GM18870 (cell line): ENCODE measurements around the gene SLC35F4.
"Not testable (repeated sequence)": the region's sequence is repeated elsewhere in the genome, so short reads cannot be mapped to it uniquely, and the experiment has no call there.

Experiments used
- ATAC-seq: cut with Tn5 transposase; IDR thresholded peaks from one replicate; pipeline ENCODE4 v1.9.1; 2021; ENCODE audit warnings: moderate library complexity; ENCODE audit not compliant: unreplicated experiment

The SLC35F4 gene

DNA sequence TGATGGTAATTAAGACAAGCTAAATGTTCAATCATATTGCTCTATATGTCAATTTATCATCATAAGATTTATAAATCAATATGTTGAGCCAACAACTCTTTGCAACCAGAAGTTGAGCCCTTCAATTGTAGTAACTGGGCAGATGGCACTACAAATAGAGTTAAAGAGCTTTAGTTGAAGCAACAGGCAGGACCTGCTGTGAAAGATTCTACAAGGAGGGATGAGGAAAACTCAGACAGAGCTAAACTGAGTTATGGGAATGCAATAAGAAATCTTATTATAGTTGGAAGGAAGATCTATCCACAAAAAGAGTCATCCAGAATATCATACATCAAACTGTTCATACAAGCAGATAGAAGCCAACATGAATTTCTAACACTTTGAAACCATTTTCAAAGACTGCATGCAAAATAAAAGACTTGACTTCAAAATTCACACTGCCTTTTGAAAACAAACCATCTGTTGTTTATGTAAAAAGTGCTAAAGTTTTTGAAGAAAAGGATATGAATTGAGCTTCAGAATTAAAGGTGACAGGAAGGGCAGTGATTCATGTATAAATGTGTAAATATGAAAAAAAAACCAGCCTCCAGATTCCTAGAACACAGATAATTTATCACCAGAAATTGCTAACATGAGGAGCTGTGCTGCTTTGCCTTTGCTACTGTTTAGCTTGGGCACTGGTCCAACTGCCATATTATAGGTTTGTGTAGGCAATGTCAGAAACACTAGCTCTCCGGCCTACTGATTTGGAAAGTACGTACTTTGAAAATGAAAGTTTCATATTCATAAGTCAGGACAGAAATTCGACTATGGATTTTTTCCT is 133.2 kb downstream of the SLC35F4 start:
- ATAC-seq = no peak

DNA sequence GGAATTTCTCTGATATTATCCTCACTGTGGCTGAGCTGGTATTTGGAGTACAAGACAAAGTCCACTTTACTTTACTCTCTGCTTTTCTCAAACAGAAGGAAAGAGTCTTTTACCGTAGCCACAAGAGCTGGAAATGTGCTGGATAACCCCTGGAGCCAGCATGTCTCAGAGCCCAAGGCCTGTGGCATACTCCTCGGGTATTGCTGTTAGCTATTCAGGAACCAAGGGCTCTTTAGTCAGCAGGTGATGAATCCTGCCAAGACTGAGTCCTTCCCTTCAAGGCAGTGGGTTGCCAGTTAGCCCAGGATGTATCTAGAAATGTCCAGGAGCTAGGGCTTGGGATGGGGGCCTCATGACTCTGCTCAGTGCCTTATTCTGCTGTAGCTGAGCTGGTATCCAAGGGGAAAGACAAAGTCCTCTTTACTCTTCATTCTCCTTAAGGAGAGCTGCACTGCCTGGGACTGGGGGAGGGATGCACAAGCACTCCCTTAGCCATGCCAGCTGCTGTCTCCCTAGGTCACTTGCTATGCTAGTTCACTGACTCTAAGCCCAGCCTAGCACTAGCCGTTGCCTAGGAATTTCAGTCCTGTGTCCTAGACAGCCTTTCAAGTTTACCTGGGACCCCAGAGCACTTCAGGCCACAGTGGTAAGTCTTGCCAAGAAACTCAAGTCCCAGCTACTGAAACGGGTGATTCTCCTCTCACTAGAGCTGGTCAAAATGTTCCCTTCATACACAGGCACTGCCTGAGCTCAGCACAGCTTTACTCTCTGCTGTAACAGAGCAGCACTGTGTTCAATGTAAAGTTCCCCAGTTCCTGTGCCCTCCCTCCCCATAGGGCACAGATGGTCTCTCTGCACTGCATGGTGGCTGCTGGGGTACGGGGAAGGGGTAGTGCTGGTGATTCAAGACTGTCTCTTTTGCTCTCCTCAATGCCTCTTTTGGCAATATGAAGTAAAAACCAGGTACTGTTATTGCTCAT is 136.4 kb downstream of the SLC35F4 start:
- no peak for ATAC-seq

DNA sequence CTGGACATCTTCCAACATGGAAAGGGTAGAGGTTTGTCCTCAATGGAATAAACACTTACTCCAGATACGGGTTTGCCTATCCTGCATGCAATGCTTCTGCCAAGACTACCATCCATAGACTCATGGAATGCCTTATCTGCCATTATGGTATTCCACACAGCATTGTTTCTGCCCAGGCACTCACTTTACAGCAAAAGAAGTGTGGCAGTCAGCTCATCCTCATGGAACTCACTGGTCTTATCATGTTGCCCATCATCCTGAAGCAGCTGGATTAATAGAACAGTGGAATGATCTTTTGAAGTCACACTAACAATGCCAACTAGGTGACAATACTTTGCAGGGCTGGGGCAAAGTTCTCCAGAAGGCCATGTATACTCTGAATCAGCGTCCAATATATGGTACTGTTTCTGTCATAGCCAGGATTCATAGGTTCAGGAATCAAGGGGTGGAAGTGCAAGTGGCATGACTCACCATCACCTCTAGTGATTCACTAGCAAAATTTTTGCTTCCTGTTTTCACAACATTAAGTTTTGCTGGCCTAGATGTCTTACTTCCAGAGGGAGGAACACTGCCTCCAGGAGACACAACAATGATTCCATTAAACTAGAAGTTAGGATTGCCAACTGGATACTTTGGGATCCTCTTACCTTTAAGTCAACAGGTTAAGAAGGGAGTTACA is 140.4 kb downstream of the SLC35F4 start:
- no peak for ATAC-seq

DNA sequence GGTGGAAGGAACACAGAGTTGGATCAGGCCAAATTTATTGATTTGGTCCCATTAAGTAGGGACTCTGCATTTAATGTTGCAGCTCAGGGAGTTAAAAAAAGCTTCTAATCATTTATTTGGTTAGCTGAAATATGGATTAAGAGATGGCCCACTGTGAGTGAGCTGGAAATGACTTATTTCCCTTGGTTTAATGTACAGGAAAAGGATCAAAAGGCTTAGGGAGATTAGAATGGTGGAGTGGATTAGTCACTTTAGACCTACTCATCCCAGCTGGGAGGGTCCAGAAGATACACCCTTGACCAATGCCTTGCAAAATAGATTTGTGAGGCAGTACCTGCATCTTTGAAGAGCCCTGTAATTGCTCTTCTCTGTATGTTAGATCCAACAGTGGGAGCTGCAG is 143.8 kb downstream of the SLC35F4 start:
- not testable (repeated sequence) for ATAC-seq

DNA sequence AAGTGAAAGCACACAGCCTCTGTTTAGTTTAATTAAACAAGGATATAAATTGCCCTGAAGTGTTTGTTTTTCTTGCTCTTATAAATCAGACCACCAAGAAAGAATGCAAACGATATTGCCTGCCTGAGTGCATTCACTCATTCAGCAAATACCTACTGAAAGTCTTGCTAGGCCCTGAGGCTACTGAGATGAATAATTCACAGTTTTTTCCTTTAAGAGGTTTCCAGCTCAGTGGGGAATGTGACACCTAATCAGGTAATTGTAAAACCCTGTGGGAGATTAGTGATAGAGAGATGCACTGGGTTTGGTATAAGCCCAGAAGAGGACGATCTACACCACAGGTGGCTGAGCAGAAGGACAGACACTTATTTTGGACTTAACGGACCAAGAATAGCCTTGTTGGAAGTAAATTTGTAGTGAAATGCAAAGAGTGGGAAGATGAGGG is 151.4 kb downstream of the SLC35F4 start:
- no peak for ATAC-seq

DNA sequence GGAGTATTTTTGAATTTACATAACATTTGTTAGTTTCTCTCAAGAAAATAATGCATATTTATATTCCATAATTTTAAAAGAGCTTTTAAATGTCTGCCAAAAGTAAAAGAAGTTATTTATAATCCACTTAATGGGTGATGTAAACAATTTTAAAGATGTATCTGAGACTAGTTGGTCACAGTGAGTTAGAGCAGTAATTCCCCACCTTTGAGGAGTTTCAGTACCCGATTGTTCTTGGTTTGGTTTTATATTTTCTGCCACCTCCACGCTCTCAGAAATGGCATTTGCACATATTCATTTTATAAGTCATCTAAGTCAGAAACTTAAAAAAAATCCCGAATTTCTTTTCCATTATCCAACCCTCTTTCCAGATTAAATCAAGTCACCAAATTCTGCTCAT is 153.2 kb downstream of the SLC35F4 start:
- no peak for ATAC-seq

DNA sequence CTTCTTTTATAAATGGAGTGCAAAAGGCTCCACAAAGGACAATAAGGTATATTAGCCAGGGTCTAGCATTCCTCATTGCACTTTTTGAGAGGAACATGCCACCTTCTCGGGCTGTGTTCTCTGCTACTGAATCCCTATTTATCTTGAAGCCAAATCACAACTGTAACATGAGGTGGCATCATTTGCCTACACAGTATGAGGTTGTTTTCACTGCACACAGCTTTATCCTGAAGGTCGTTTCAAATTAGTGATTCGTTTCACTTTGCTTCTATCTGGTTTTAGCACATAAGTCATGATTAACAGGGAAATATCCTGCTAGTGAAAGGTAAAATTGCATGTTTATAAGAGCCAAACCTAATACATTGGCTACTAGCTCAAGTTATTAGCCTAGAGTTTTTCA is 153.8 kb downstream of the SLC35F4 start:
- ATAC-seq = no peak

DNA sequence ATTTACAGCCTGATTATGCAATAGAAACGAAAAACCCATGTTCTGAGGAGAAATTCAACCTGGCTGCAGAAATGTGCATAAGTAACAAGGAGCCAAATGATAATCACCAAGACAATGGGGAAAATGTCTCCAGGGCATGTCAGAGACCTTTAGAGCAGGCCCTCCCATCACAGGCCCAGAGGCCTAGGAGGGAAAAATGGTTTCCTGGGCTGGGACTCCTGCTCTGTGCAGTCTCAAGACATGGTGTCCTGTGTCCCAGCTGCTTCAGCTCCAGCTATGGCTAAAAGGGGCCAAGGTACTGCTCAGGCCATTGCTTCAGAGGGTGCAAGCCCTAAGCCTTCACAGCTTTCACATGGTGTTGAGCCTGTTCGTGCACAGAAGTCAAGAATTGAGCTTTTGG is 156.0 kb downstream of the SLC35F4 start:
- no peak for ATAC-seq

DNA sequence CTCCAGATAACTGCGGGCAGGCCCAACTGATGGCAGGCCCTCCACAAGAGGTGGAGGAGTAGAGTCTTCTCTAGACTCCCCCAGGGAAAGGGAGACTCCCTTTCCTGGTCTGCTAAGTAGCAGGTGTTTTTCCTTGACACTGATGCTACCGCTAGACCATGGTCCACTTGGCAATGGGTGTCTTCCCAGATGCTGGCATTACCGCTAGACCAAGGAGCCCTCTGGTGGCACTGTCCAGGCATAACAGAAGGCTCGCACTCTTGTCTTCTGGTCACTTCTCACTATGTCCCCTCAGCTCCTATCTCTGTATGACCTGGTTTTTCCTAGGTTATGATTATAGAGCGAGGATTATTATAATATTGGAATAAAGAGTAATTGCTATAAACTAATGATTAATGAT is 156.8 kb downstream of the SLC35F4 start:
- ATAC-seq = not testable (repeated sequence)

DNA sequence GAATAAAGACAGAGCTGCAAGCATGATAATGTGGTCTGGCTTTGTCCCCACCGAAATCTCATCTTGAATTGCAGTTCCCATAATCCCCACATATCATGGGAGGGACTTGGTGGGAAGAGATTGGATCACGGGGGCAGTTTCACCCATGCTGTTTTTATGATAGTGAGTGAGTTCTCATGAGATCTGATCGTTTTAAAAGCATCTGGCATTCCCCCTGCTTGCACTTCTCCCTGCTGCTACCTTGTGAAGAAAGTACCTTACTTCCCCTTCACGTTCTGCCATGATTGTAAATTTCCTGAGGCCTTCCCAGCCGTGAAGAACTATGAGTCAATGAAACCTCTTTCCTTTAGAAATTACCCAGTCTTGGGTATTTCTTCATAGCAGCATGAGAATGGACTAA is 158.7 kb downstream of the SLC35F4 start:
- ATAC-seq = no peak

DNA sequence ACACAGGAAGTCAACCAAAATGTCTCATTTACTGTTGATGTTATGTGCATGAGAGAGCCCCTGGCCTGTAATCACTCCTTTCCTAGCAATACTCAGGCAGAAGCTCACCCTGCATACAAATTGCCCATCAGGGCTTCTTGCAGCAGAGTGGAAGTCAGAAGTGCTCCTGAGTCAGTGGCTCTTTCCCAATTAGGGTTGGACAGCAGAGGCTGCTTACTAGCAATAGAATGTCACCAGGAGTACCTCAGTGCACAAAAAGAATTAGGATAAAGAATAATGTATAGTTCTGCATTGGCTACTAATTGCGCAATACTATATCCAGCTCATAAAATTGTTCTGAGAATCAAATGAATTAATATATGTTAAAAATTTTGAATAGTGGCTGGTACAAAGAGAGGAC is 161.1 kb downstream of the SLC35F4 start:
- ATAC-seq = no peak

DNA sequence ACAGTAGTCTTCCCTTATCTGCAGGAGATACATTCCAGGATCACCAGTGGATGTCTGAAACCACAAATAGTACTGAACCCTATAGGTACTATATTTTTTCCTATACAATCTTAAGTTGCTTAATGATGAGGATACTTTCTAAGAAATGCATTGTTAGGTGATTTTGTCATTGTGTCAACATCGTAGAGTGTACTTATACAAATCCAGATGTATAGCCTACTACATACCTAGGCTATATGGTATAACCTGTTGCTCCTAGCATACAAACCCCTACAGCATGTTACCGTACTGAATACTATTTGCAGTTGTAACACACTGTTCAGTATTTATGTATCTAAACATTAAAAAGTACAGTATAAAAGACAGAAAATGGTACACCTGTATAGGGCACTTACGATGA is 165.9 kb downstream of the SLC35F4 start:
- no peak for ATAC-seq

DNA sequence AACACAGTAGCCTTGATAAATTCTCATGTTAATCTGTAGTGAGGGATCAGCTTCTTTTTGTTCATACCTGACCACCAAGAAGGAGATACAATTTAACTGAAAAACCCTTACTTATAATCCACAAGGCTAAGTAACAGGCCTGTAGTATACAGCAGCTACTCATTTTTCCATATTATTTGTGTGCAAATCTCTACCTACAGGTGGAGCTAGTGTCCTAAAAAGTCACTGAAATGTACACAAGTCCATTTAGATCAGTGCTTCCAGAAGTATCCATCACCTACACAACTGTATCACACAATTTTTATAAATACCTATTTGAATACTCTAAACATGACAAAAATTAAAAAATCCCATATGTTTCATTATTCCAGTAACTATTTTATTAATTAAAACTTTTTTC is 173.2 kb downstream of the SLC35F4 start:
- ATAC-seq = no peak

DNA sequence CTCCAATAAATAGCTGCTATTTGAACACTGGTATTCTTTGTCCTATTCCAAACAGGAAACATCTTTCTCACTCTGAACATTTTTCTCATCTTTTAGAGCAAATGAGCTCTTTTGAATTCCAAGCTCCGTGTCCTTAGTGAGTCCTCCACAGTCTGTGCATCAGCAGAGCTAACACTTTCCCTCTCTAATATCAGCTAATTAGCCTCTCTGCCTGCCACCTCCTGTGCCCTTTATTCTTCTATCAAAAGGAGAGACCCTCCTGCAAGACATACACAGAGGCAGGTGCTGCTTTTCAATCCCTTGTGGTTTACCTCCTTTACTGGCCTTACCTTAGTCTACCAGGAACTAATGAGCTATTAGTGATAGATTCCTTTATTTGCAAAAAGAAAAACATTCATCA is 178.5 kb downstream of the SLC35F4 start:
- no peak for ATAC-seq

DNA sequence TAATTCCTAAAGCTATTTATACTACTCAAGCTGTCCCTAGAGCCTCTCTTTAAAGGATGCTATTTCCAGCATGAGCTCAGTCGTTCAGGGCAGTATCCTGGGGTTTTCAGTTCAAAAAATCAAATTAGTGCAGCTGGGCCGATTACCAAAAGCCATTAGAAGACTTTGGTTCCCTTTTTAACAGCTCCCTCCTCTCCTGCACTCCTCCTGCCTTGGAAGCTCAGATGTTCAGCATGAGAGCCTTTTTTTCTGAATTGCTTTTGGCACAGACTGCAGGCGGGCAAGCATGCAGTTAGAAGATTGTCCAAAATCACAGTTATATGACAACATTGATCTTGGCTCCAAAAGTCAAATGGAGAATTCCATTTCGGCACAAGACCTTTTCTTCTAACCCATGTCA is 179.6 kb downstream of the SLC35F4 start:
- no peak for ATAC-seq

DNA sequence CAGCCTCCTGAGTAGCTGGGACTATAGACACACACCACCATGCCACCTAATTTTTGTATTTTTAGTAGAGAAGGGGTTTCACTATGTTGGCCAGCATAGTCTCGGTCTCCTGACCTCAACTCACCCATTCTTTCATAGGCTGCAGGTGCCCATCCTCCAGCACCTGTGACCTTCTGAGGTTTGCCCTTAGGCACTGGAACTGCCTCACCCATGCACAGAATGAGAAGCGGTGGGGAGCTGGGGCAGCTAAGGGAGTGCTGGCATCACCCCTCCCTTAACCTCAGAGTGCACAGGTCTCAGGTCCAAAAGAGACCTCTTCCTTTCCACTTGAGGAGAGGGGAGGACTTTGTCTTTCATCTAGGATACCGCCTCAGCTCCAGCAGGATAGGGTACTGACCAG is 194.9 kb downstream of the SLC35F4 start:
- ATAC-seq = no peak

DNA sequence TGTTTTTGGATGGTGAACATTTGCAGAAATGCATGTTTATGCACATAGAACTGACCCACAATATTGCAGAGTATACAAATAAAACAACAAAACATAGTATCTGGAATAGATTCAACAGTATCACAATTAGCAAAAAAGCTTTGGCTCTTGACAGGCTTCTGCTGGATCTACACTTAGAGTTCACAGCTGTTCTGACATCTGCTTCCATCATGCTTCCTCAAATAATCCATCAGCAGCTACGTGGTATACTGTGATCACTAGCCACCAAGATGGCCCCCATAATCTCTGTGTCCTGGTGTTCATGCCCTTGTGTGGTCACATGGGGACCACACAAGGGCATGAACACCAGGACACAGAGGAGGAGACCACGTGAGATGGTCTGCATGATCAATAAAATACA is 205.7 kb downstream of the SLC35F4 start:
- ATAC-seq = no peak

DNA sequence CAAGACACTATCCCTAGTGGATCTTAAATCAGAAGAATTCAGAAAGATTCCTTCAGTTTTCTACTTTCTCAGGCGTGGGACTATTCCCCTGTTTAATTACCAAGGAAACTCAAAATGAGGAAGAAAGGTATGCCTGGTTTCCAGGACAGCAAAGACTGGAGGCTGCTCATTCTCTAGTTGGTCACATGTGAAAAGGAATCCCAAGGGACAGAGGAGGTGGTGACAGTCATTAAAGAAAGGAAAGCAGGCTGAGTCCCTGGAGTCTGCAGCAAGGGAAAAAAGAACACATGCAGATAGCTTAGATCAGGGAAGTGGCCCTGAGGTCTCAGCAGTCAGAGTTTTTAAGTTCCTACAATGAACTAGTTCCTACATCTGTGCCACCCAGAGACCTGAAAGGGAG is 206.8 kb downstream of the SLC35F4 start:
- no peak for ATAC-seq

DNA sequence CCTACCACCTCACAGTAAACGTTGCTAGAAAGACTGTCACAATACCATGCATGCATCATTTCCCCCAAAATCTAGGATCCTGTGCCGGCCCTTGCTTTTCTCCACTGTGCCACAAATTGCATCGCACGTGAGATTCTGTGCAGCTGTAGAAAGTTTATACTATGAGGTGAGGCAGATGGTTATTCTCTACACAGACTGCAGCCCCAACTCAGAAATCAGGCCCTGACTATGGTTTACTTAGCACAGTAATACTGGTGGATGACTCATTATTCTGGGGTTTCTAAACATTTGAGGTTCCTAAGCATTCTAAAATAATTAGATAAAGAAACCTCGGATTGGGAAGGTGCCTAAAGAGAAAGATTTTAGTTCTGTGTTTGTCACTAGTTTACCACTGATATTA is 208.4 kb downstream of the SLC35F4 start:
- no peak for ATAC-seq

DNA sequence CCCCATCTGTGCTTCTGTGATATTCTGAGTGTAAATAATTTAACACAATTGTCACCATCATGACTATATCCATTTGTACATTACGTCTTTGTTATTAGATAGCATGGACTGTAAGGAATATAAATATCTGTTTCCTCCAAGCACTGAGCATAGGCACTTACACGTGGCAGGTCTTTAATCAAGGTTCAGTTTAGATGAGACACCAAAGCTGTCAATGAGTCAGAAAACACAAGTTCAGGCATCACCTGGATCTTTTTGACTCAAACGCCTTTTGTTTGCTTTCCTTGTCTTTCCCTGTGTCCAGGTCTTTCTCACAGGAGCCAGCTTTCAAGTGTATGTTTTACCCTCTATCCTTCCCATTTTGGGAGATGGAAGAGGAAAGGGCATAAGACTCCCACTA is 209.0 kb downstream of the SLC35F4 start:
- no peak for ATAC-seq

DNA sequence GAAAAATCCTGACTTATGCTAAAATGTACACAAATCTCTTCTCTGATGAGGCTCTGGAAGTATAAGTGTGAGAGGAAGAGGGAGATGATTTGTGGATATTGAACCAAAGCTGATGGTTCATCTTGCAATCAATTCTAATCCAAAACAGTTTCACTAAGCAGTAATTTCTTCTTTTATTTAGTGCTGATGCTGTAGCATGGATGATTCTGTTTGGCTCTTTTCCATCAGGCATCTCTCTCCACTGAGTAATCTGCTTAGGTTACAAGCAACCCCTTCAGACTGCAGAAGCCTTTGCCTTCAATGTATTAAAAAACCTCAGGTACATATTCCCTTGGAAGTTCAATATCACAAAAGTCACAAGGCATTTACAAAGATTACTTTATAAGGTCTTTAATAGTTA is 213.1 kb downstream of the SLC35F4 start:
- no peak for ATAC-seq
